H1 (cell line): ENCODE data around the gene LRRC46. TPM values are rescaled to one million over a fixed set of nuclear protein-coding genes. Genes with fewer than 3 reads are reported as not detected.
A peak's percentile ranks its signal among the peaks of the same experiment; 100 is the strongest.

Source experiments
- CTCF ChIA-PET: fragments of 300-600 bp; sonication (Branson Sonifier 250); formaldehyde crosslinking; loops from one replicate; lab custom pipeline; 2021; ENCODE audit not compliant: partially characterized antibody; lab: Charles Lee
- POLR2A ChIA-PET: fragments of 300-600 bp; sonication (Branson Sonifier 250); formaldehyde crosslinking; loops from one replicate; lab custom pipeline; 2021; ENCODE audit warnings: inconsistent platforms; ENCODE audit not compliant: partially characterized antibody; lab: Charles Lee
- DNase-seq, 2 experiments: peaks; one replicate each; pipeline versions ENCODE4 v3.0.0 to v3.0.0-alpha.2; 2010 to 2022; ENCODE audit warnings: low spot score in 2 of 2, low read depth in 1 of 2, mixed read lengths in 1 of 2
- FAIRE-seq: peaks from 2 replicates; lab custom pipeline; 2011; peaks lifted over from hg19 to GRCh38; lab: Jason Lieb, UNC
- H2AFZ ChIP-seq: 2 replicates; pipeline ENCODE4 v1.8.1; 2012; ENCODE audit warnings: low read length, inconsistent platforms
- H2AK5ac ChIP-seq: 2 replicates; pipeline ENCODE4 v1.6.1; 2013; ENCODE audit warnings: low read depth, low read length
- H2BK120ac ChIP-seq: replicated peaks from 2 replicates; pipeline ENCODE3; 2013; ENCODE audit warnings: low read depth, low read length, inconsistent platforms
- H2BK12ac ChIP-seq: 2 replicates; pipeline ENCODE4 v1.6.1; 2013; ENCODE audit warnings: low read depth, low read length
- H2BK15ac ChIP-seq: 2 replicates; pipeline ENCODE4 v1.6.1; 2013; ENCODE audit warnings: low read length
- H2BK20ac ChIP-seq: 2 replicates; pipeline ENCODE4 v1.6.1; 2013; ENCODE audit warnings: low read length
- H2BK5ac ChIP-seq: 2 replicates; pipeline ENCODE4 v1.6.1; 2013; ENCODE audit warnings: low read depth, low read length
- H3K14ac ChIP-seq: 2 replicates; pipeline ENCODE4 v1.6.1; 2013; ENCODE audit warnings: inconsistent platforms; ENCODE audit not compliant: insufficient read length
- H3K18ac ChIP-seq: 2 replicates; pipeline ENCODE4 v1.6.1; 2013; ENCODE audit warnings: low read length; ENCODE audit errors: extremely low read depth
- H3K23ac ChIP-seq: 2 replicates; pipeline ENCODE4 v1.6.1; 2013; ENCODE audit warnings: inconsistent platforms; ENCODE audit not compliant: insufficient read length
- H3K23me2 ChIP-seq: 2 replicates; pipeline ENCODE4 v1.6.1; 2013; ENCODE audit warnings: low read depth, low read length
- H3K27ac ChIP-seq: 2 replicates; pipeline ENCODE4 v1.6.1; 2011; ENCODE audit warnings: low read depth, low read length, inconsistent platforms
- H3K27me3 ChIP-seq, 4 experiments: replicated peaks in 1 of 4; 1 replicate in 1 of 4; 2 replicates in 3 of 4; pipeline versions ENCODE4 v1.6.1 to v1.8.1; 2011 to 2013; ENCODE audit warnings: low read length in 3 of 4, mild to moderate bottlenecking in 3 of 4, inconsistent platforms in 2 of 4, mixed read lengths in 2 of 4, moderate library complexity in 1 of 4; ENCODE audit not compliant: control insufficient read depth in 3 of 4, insufficient read depth in 3 of 4; ENCODE audit errors: extremely low read depth in 1 of 4
- H3K36me3 ChIP-seq, 4 experiments: 2 replicates each; pipeline versions ENCODE4 v1.6.1 to v1.8.1; 2011 to 2013; ENCODE audit warnings: mild to moderate bottlenecking in 4 of 4, low read length in 3 of 4, moderate library complexity in 2 of 4, control low read depth in 1 of 4, inconsistent platforms in 1 of 4; ENCODE audit not compliant: insufficient read depth in 4 of 4, control insufficient read depth in 2 of 4
- H3K4ac ChIP-seq: replicated peaks from 2 replicates; pipeline ENCODE3; 2013; ENCODE audit warnings: low read length, low read depth, mixed read lengths, inconsistent platforms; ENCODE audit not compliant: insufficient read length
- H3K4me1 ChIP-seq, 4 experiments: replicated peaks in 1 of 4; 1 replicate in 1 of 4; 2 replicates in 3 of 4; pipeline versions ENCODE4 v1.6.1 to v1.8.1; 2011 to 2013; ENCODE audit warnings: low read length in 3 of 4, inconsistent platforms in 2 of 4, mixed read lengths in 1 of 4; ENCODE audit not compliant: insufficient read depth in 4 of 4, control insufficient read depth in 3 of 4
- H3K4me2 ChIP-seq, 2 experiments: 2 replicates each; pipeline versions ENCODE4 v1.6.1 to v1.8.1; 2011 to 2013; ENCODE audit warnings: low read depth in 2 of 2, low read length in 2 of 2, control low read depth in 1 of 2, inconsistent platforms in 1 of 2, mild to moderate bottlenecking in 1 of 2; ENCODE audit not compliant: insufficient read depth in 1 of 2
- H3K4me3 ChIP-seq, 4 experiments: fragments of 200-600, 300-600 bp in 1 of 4; sonication (generic), shearing (Covaris generic), sonication (Bioruptor Twin) in 1 of 4; 2 replicates each; pipeline versions ENCODE4 v1.5.1 to v1.8.1; 2011 to 2016; ENCODE audit warnings: low read length in 4 of 4, low read depth in 3 of 4, control low read depth in 2 of 4, inconsistent platforms in 2 of 4, mild to moderate bottlenecking in 2 of 4, mixed read lengths in 1 of 4, moderate library complexity in 1 of 4; ENCODE audit not compliant: insufficient read depth in 2 of 4; ENCODE audit errors: extremely low read depth in 1 of 4
- H3K56ac ChIP-seq: replicated peaks from 2 replicates; pipeline ENCODE3; 2013; ENCODE audit warnings: low read depth, mild to moderate bottlenecking, mixed read lengths, low read length, inconsistent platforms; ENCODE audit not compliant: insufficient read length
- H3K79me1 ChIP-seq: 2 replicates; pipeline ENCODE4 v1.6.1; 2013; ENCODE audit warnings: low read depth, low read length, control low read depth
- H3K79me2 ChIP-seq, 2 experiments: 2 replicates each; pipeline versions ENCODE4 v1.6.1 to v1.8.1; 2012 to 2013; ENCODE audit warnings: low read length in 2 of 2, mild to moderate bottlenecking in 2 of 2, inconsistent platforms in 1 of 2; ENCODE audit not compliant: insufficient read depth in 2 of 2, control insufficient read depth in 1 of 2
- H3K9ac ChIP-seq, 4 experiments: replicated peaks in 1 of 4; 1 replicate in 1 of 4; 2 replicates in 3 of 4; pipeline versions ENCODE4 v1.6.1 to v1.8.1; 2011 to 2013; ENCODE audit warnings: low read depth in 3 of 4, low read length in 3 of 4, control low read depth in 2 of 4, mild to moderate bottlenecking in 2 of 4, moderate library complexity in 2 of 4, inconsistent platforms in 1 of 4; ENCODE audit errors: extremely low read depth in 1 of 4
- H3K9me3 ChIP-seq, 2 experiments: 2 replicates each; pipeline versions ENCODE4 v1.6.1 to v1.8.1; 2012 to 2013; ENCODE audit warnings: mild to moderate bottlenecking in 2 of 2, moderate library complexity in 2 of 2, control low read depth in 1 of 2, inconsistent platforms in 1 of 2, low read depth in 1 of 2, low read length in 1 of 2, mixed read lengths in 1 of 2; ENCODE audit not compliant: insufficient read depth in 2 of 2
- H4K20me1 ChIP-seq, 2 experiments: replicated peaks in 1 of 2; 2 replicates each; pipeline versions ENCODE3 to v1.8.1; 2011 to 2013; ENCODE audit warnings: inconsistent platforms in 2 of 2, low read length in 2 of 2, mild to moderate bottlenecking in 1 of 2; ENCODE audit not compliant: insufficient read depth in 2 of 2, control insufficient read depth in 1 of 2
- H4K5ac ChIP-seq: 2 replicates; pipeline ENCODE4 v1.6.1; 2013; ENCODE audit warnings: low read length, low read depth, mixed read lengths, inconsistent platforms; ENCODE audit not compliant: insufficient read length
- H4K8ac ChIP-seq: 2 replicates; pipeline ENCODE4 v1.8.0; 2013; ENCODE audit warnings: mild to moderate bottlenecking, moderate library complexity, low read length, inconsistent platforms; ENCODE audit not compliant: insufficient read depth; ENCODE audit errors: extremely low read depth
- H4K91ac ChIP-seq: replicated peaks from 2 replicates; pipeline ENCODE3; 2013; ENCODE audit warnings: low read length, mixed read lengths, inconsistent platforms; ENCODE audit not compliant: insufficient read length
- BCL11A ChIP-seq, 2 experiments: IDR thresholded peaks; one replicate each; pipeline ENCODE4 v1.6.1; 2011; ENCODE audit warnings: low read depth in 2 of 2, low read length in 2 of 2, mild to moderate bottlenecking in 2 of 2
- E2F6 ChIP-seq: IDR thresholded peaks from 2 replicates; pipeline ENCODE4 v1.6.1; 2012; ENCODE audit warnings: inconsistent platforms
- GTF2F1 ChIP-seq: IDR thresholded peaks from 2 replicates; pipeline ENCODE4 v1.6.1; 2012; ENCODE audit warnings: low read depth, low read length, improper control_type of control experiment, borderline replicate concordance
- KDM4A ChIP-seq: IDR thresholded peaks from one replicate; pipeline ENCODE4 v1.7.1; 2012; ENCODE audit warnings: low read depth, mild to moderate bottlenecking, moderate library complexity, low read length, inconsistent platforms; ENCODE audit not compliant: severe bottlenecking
- MAFK ChIP-seq: IDR thresholded peaks from 2 replicates; pipeline ENCODE4 v1.6.1; 2012; ENCODE audit warnings: low read depth, mild to moderate bottlenecking, improper control_type of control experiment, low read length
- POLR2A ChIP-seq, 2 experiments: IDR thresholded peaks; 1 replicate in 1 of 2; 2 replicates in 1 of 2; pipeline ENCODE4 v1.6.1; 2011; ENCODE audit warnings: low read depth in 2 of 2, low read length in 2 of 2, mild to moderate bottlenecking in 2 of 2; ENCODE audit errors: control extremely low read depth in 1 of 2
- POLR2AphosphoS5 ChIP-seq: IDR thresholded peaks from 2 replicates; pipeline ENCODE4 v1.6.1; 2011; ENCODE audit warnings: low read depth, low read length
- RBBP5 ChIP-seq: IDR thresholded peaks from 2 replicates; pipeline ENCODE4 v1.7.1; 2012; ENCODE audit warnings: low read depth, mild to moderate bottlenecking, inconsistent platforms, low read length, moderate library complexity, borderline replicate concordance
- RXRA ChIP-seq: IDR thresholded peaks from 2 replicates; pipeline ENCODE4 v1.6.1; 2011; ENCODE audit warnings: low read depth, mild to moderate bottlenecking, low read length, moderate library complexity; ENCODE audit not compliant: insufficient read depth
- SIRT6 ChIP-seq: IDR thresholded peaks from one replicate; pipeline ENCODE4 v1.7.1; 2012; ENCODE audit warnings: low read length, inconsistent platforms
- SP4 ChIP-seq: IDR thresholded peaks from 2 replicates; pipeline ENCODE4 v1.6.1; 2012; ENCODE audit warnings: low read length, inconsistent platforms
- TAF1 ChIP-seq: IDR thresholded peaks from 2 replicates; pipeline ENCODE4 v1.6.1; 2011; ENCODE audit warnings: mild to moderate bottlenecking, low read depth, low read length
- TAF7 ChIP-seq: optimal IDR thresholded peaks from 2 replicates; pipeline ENCODE3; 2011; ENCODE audit warnings: low read depth, mild to moderate bottlenecking, inconsistent platforms, low read length, moderate library complexity, borderline replicate concordance
- TEAD4 ChIP-seq: IDR thresholded peaks from 2 replicates; pipeline ENCODE4 v1.6.1; 2012; ENCODE audit warnings: low read depth, low read length, inconsistent platforms, mixed read lengths
- whole genome bisulfite sequencing, 2 experiments: shearing (Covaris generic) in 1 of 2; methylation state at CpG; one replicate each; pipeline versions ENCODE4 v1.1.6 to v1.1.7; 2013 to 2015; ENCODE audit warnings: low lambda C conversion rate in 2 of 2, mixed read lengths in 2 of 2, inconsistent platforms in 1 of 2, low coverage in 1 of 2, missing lambda C conversion rate in 1 of 2; ENCODE audit not compliant: insufficient replicate concordance in 2 of 2, insufficient coverage in 1 of 2, insufficient read length in 1 of 2; ENCODE audit errors: extremely low coverage in 1 of 2, missing lambda C conversion rate in 1 of 2; 5-methylcytosine and 5-hydroxymethylcytosine counted together
- polyA plus RNA-seq, 7 experiments: library from polyadenylated mRNA; depleted of rRNA in 3 of 7; stranded (reverse) in 5 of 7; unstranded in 2 of 7; fragments of >200 nt in 5 of 7; fragments of 200-250 nt in 2 of 7; gene quantifications; 1 replicate in 5 of 7; 2 replicates in 1 of 7; 4 replicates in 1 of 7; pipeline versions ENCODE4 v1.2.1 to v1.2.3, GENCODE V29; 2011 to 2013; ENCODE audit warnings: missing spikeins in 2 of 7, mixed read lengths in 2 of 7
- total RNA-seq: library from RNA; stranded (reverse); fragmentation: NEBNext Ultra II Directional; extraction: Animal tissue kit (Norgen Biotek cat#: 25700); gene quantifications from 2 replicates; pipeline ENCODE4 v1.2.1, GENCODE V29; 2021

LRRC46 gene
- total and polyA plus RNA-seq, 2 of the 8 experiments (the other 6 are each of a cell fraction or from before 2014, with no cell fraction given), result 0.18 TPM; not detected in 1

GRCh38 chr17:47866941-47867340 is 35.5 kb downstream of the LRRC46 start:
- no peak overlapping the region for H2BK20ac ChIP-seq
- no peak for DNase-seq
- H3K27me3 ChIP-seq, result peaks cover 3 to 19% (median 16%) of the 10 kb centered on the region in 4 experiments; a peak in 5 of 7 replicates
- TF ChIP-seq MAFK, result no peak
- TF ChIP-seq SP4, result no peak
- no peak for TF ChIP-seq KDM4A
- TF ChIP-seq TAF1, result no peak
- no peak for TF ChIP-seq BCL11A (IDR thresholded peaks at IDR 0.05; ENCODE audit: low read depth in 2 of 2, low read length in 2 of 2)
- TF ChIP-seq RXRA, result no peak
- no peak for TF ChIP-seq SIRT6
- TF ChIP-seq POLR2A (IDR thresholded peaks at IDR 0.05; ENCODE audit: control extremely low read depth in 1 of 2, low read depth in 2 of 2, low read length in 2 of 2), result no peak
- TF ChIP-seq E2F6, result no peak
- no peak for TF ChIP-seq RBBP5
- TF ChIP-seq GTF2F1, result no peak
- TF ChIP-seq TEAD4, result no peak
- no peak for TF ChIP-seq POLR2AphosphoS5
- TF ChIP-seq TAF7, result no peak

More at GRCh38 chr17:47866941-47867340, 35.5 kb downstream of the LRRC46 start:
- no peak overlapping the region; the same call in 1 of the 2 replicates for H3K18ac ChIP-seq
- H3K4me1 ChIP-seq, result peaks cover 4 to 10% (median 9%) of the 10 kb centered on the region in 4 experiments
- H3K4me3 ChIP-seq, result no peak overlapping the region
- H3K56ac ChIP-seq, result no peak overlapping the region
- no peak overlapping the region for H2BK12ac ChIP-seq
- FAIRE-seq, result no peak
- no peak overlapping the region for H3K4ac ChIP-seq
- no peaks in the 10 kb centered on the region for H3K79me1 ChIP-seq
- H2BK15ac ChIP-seq, result no peak overlapping the region
- ChIA-PET POLR2A (interaction anchor here (0.6 to 1.0 kb wide), 2 partner anchors 12 to 27 kb away, joined by 3 read pairs; no protein-coding TSS in a partner anchor), CTCF (interaction anchor here (10.7 kb wide), 1 partner anchor 18 kb away, joined by 257 read pairs; the partner anchor contains the start of genes SCRN2 and SP6)
- H4K5ac ChIP-seq, result no peak overlapping the region
- H3K27ac ChIP-seq, result no peak overlapping the region
- 0 out of 2 replicates have a peak overlapping the region, but pooled peaks have one; percentile 24 for H2AK5ac ChIP-seq
- no peak overlapping the region for H3K9ac ChIP-seq
- no peak overlapping the region for H3K4me2 ChIP-seq
- peaks cover under 1% of the 10 kb centered on the region; the same call in 1 of the 2 replicates for H3K23me2 ChIP-seq
- no peaks in the 10 kb centered on the region for H4K20me1 ChIP-seq
- no peak overlapping the region for H4K8ac ChIP-seq
- H3K9me3 ChIP-seq, result no peaks in the 10 kb centered on the region
- no peak overlapping the region for H3K23ac ChIP-seq
- no peak overlapping the region for H3K14ac ChIP-seq
- WGBS, 2 experiments, result 82% methylated on average over 16 of the region's 20 CpGs; no CpG with 5 or more reads in 1 of the 2 experiments
- H2AFZ ChIP-seq, result no peak overlapping the region
- no peak overlapping the region for H2BK5ac ChIP-seq
- H3K79me2 ChIP-seq, result no peaks in the 10 kb centered on the region
- H3K36me3 ChIP-seq, result no peaks in the 10 kb centered on the region
- no peak overlapping the region for H4K91ac ChIP-seq
- no peak overlapping the region for H2BK120ac ChIP-seq
